Effector memory CD8-positive, alpha-beta T cell (primary cell): ENCODE data around the gene GDF3.
"Not testable (repeated sequence)": the region's sequence is repeated elsewhere in the genome, so short reads cannot be mapped to it uniquely, and the experiment has no call there.

Experiments
- ATAC-seq: fragments of 150-1000 bp; cut with Tn5 transposase; replicated peaks from 2 replicates; pipeline ENCODE4 v1.10.0; 2021; ENCODE audit warnings: mild to moderate bottlenecking, moderate library complexity
- DNase-seq, 3 experiments: peaks; one replicate each; pipeline ENCODE4 v3.0.0; 2021
- H3K27ac Mint-ChIP-seq, 2 donors: one replicate each; pipeline ENCODE4 v1.8.0; 2022; ENCODE audit warnings: mild to moderate bottlenecking in 2 of 2, mixed read lengths in 2 of 2, moderate library complexity in 2 of 2
- H3K27me3 Mint-ChIP-seq, 2 donors: one replicate each; pipeline ENCODE4 v1.8.0; 2022; ENCODE audit warnings: mixed read lengths in 2 of 2
- H3K36me3 Mint-ChIP-seq: one replicate; pipeline ENCODE4 v1.8.0; 2022; ENCODE audit warnings: mild to moderate bottlenecking, moderate library complexity, mixed read lengths; ENCODE audit not compliant: insufficient read depth
- H3K4me1 Mint-ChIP-seq, 2 donors: one replicate each; pipeline ENCODE4 v1.8.0; 2022; ENCODE audit warnings: low read depth in 2 of 2, mixed read lengths in 2 of 2
- H3K4me3 Mint-ChIP-seq, 2 donors: one replicate each; pipeline ENCODE4 v1.8.0; 2022; ENCODE audit warnings: mild to moderate bottlenecking in 2 of 2, mixed read lengths in 2 of 2, moderate library complexity in 2 of 2
- H3K9me3 Mint-ChIP-seq, 2 donors: one replicate each; pipeline ENCODE4 v1.8.0; 2022; ENCODE audit warnings: mixed read lengths in 2 of 2

Gene GDF3

GRCh38 chr12:7694556-7695236, 879 bp downstream of the GDF3 start:
- H3K36me3 Mint-ChIP-seq = no peaks in the 10 kb centered on the region
- peaks cover 13 to 41% of the 10 kb centered on the region in 2 donors for H3K27me3 Mint-ChIP-seq
- ATAC-seq (no peak), DNase-seq (no peak)
- no peak overlapping the region for H3K4me3 Mint-ChIP-seq
- H3K4me1 Mint-ChIP-seq = peaks cover 0 to 6% of the 10 kb centered on the region in 2 donors
- H3K9me3 Mint-ChIP-seq = no peaks in the 10 kb centered on the region
- no peak overlapping the region for H3K27ac Mint-ChIP-seq

DNA sequence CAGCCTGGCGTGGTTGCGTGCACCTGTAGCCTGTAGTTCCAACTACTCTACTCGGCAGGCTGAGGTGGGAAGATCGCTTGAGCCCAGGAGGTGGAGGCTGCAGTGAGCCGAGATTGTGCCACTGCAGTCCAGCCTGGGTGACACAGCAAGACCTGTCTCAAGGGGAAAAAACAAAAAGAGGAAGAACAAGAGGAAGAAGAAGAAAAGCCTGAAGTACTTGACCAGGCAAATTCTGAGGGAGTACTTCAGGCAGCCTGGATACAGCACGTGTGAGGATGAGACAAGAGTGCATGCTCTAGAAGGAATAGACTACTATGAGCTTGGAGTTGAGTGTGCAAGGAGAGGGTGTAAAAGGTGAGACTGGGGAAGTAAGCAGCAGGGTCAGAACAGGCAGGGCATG, 1.8 kb downstream of the GDF3 start:
- H3K27me3 Mint-ChIP-seq = peaks cover 13 to 46% of the 10 kb centered on the region in 2 donors
- no peaks in the 10 kb centered on the region for H3K36me3 Mint-ChIP-seq
- no peak overlapping the region for H3K4me3 Mint-ChIP-seq
- no peak for DNase-seq
- no peaks in the 10 kb centered on the region for H3K9me3 Mint-ChIP-seq
- H3K27ac Mint-ChIP-seq = no peak overlapping the region
- ATAC-seq = no peak
- H3K4me1 Mint-ChIP-seq = peaks cover 0 to 6% of the 10 kb centered on the region in 2 donors

DNA sequence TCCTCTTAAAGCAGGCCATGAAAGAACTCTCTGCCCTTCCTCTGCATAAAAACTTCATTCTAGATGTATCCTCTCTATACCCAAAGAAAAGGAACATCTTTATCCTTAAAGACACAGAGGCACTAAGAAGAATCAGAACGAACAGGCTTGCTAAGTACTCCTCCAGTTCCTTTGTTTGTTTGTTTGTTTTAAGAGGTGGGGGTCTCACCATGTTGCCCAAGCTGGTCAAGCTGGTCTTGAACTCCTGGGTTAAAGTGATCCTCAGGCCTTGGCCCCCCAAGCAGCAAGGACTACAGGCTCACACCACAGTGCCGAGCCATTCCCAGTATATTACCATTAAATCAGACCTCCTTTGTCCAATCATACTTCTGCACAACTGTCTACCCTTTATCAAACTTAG, 14.0 kb downstream of the GDF3 start:
- H3K9me3 Mint-ChIP-seq = no peaks in the 10 kb centered on the region
- peaks cover 17 to 22% of the 10 kb centered on the region in 2 donors for H3K27me3 Mint-ChIP-seq
- no peak for DNase-seq
- peaks cover 2 to 9% of the 10 kb centered on the region in 2 donors for H3K4me1 Mint-ChIP-seq
- no peaks in the 10 kb centered on the region for H3K36me3 Mint-ChIP-seq
- no peak overlapping the region for H3K27ac Mint-ChIP-seq
- ATAC-seq = no peak
- no peak overlapping the region for H3K4me3 Mint-ChIP-seq

DNA sequence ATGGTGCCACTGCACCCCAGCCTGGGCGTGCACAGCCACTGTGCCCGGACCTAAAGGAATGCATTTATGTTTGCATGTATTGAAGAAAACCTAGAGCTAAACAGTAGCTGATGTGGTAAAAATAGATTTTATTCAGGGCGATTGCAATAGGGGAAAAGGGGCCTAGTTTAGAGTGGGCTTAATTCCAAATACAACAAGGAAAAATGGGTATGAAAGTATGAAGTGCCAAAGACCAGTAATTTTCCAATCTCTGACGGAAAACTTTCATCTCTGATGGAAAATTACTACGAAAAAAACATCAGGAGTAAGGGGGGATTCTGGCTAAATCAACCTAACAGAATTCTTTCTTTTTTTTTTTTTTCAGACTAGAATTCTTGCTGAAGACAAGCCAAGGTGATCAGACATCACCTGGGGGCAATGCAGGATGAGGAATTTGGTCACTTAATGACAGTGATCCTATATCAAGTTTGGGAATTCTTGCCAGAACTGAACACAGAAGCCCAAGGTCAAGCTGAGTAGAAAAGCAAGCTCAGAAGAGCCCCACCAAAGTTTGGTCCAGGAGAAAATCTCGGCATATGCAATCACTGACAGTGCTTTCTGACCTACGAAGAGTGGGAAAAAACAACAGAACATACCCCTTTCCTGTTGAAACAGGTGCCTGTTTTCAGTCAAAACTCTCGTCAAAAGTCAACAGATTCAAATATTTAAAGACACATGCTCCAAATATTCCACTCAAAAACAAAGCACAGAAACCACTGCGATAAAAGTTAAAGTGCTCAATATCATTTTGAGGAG, 16.1 kb downstream of the GDF3 start:
- DNase-seq (no peak), ATAC-seq (no peak)
- H3K27ac Mint-ChIP-seq = no peak overlapping the region
- no peak overlapping the region for H3K4me3 Mint-ChIP-seq
- H3K4me1 Mint-ChIP-seq = peaks cover 2 to 9% of the 10 kb centered on the region in 2 donors
- no peaks in the 10 kb centered on the region for H3K36me3 Mint-ChIP-seq
- peaks cover 17 to 18% of the 10 kb centered on the region in 2 donors for H3K27me3 Mint-ChIP-seq
- H3K9me3 Mint-ChIP-seq = no peaks in the 10 kb centered on the region

GRCh38 chr12:7678744-7679143, 16.8 kb downstream of the GDF3 start:
- H3K36me3 Mint-ChIP-seq = no peaks in the 10 kb centered on the region
- no peak overlapping the region for H3K27ac Mint-ChIP-seq
- peaks cover 17 to 18% of the 10 kb centered on the region in 2 donors for H3K27me3 Mint-ChIP-seq

DNA sequence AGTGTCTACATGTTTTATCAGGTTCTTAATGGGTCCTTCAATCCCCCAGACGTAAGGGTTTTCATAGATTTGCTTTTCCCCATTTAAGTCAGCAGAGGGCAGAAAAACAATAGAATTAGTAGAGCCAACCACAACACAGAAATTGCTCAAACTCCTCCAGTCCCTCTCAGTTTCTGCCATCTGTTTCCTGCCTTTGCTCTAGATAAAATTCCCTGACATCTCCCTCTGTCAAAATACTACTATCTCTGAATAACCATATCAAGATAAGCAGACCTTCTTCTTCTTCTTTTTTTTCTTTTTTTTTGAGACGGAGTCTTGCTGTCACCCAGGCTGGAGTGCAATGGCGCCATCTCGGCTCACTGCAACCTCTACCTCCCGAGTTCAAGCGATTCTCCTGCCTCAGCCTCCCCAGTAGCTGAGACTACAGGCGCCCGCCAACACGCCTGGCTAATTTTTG, 18.1 kb downstream of the GDF3 start:
- H3K9me3 Mint-ChIP-seq, H3K27ac Mint-ChIP-seq, H3K36me3 Mint-ChIP-seq, DNase-seq, H3K4me1 Mint-ChIP-seq, ATAC-seq: not testable (repeated sequence)
- H3K27me3 Mint-ChIP-seq = peaks cover 17 to 18% of the 10 kb centered on the region in 2 donors
- H3K4me3 Mint-ChIP-seq = peak overlapping the region in 1 of 2 donors; percentile 32

More at GRCh38 chr12:7678744-7679143, 16.8 kb downstream of the GDF3 start:
- H3K4me3 Mint-ChIP-seq = no peak overlapping the region
- ATAC-seq (no peak), DNase-seq (no peak)
- no peaks in the 10 kb centered on the region for H3K9me3 Mint-ChIP-seq
- H3K4me1 Mint-ChIP-seq = peaks cover 2 to 9% of the 10 kb centered on the region in 2 donors

DNA sequence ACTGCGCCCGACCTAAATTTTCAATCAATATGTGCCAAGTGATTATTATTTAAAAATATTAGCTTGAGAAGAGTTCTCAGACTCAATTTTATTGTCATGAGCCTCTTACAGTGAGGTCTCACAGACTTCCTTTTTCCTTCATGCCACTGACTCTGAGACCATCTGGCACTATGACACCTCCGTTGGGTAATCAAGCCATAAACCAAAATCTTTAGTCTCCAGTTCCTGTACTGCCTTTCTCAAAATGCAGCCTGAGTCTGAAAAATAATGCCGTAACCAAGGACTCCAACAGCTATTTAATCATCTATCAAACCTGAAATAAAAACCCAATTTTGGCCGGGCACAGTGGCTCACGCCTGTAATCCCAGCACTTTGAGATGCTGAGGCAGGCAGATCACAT, 20.1 kb downstream of the GDF3 start:
- not testable (repeated sequence) for DNase-seq, H3K9me3 Mint-ChIP-seq, H3K4me1 Mint-ChIP-seq, H3K27ac Mint-ChIP-seq, H3K36me3 Mint-ChIP-seq, H3K4me3 Mint-ChIP-seq
- peak; percentile 19 for ATAC-seq
- H3K27me3 Mint-ChIP-seq = peaks cover 12 to 18% of the 10 kb centered on the region in 2 donors

DNA sequence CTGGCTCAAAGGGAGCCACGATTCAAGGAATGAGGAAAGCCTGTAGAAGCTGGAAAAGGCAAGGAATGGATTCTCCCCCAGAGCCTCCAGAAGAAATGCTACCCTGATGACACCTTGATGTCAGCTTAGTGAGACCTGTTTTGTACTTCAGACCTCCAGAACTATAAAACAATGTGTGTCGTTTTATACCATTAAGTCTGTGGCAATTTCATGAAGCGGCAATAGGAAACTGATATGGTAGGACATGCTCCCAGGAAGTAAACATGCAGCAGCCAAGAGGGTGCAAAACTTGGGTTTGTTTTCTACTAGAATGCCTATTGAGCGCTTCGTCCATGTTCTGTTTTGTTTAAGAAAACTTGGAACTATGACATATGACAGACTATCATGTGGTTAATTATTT, 27.4 kb downstream of the GDF3 start:
- ATAC-seq = no peak
- no peaks in the 10 kb centered on the region for H3K27me3 Mint-ChIP-seq
- no peaks in the 10 kb centered on the region for H3K9me3 Mint-ChIP-seq
- H3K4me3 Mint-ChIP-seq = no peak overlapping the region
- H3K27ac Mint-ChIP-seq = no peak overlapping the region
- DNase-seq = no peak
- no peaks in the 10 kb centered on the region for H3K4me1 Mint-ChIP-seq
- peaks cover 2% of the 10 kb centered on the region for H3K36me3 Mint-ChIP-seq

- no peaks in the 10 kb centered on the region for H3K27me3 Mint-ChIP-seq
- H3K36me3 Mint-ChIP-seq = peaks cover 2% of the 10 kb centered on the region
- no peak overlapping the region for H3K4me3 Mint-ChIP-seq
- ATAC-seq = no peak
- H3K4me1 Mint-ChIP-seq = no peaks in the 10 kb centered on the region
- H3K9me3 Mint-ChIP-seq = no peaks in the 10 kb centered on the region
- DNase-seq = no peak
- no peak overlapping the region for H3K27ac Mint-ChIP-seq
These were observed 28.4 kb downstream of the GDF3 start for GRCh38 chr12:7667125-7667524.

GRCh38 chr12:7666595-7666994, 29.0 kb downstream of the GDF3 start:
- no peak overlapping the region for H3K4me3 Mint-ChIP-seq
- H3K27ac Mint-ChIP-seq = no peak overlapping the region
- ATAC-seq = no peak
- no peaks in the 10 kb centered on the region for H3K4me1 Mint-ChIP-seq
- no peaks in the 10 kb centered on the region for H3K27me3 Mint-ChIP-seq
- H3K9me3 Mint-ChIP-seq = no peaks in the 10 kb centered on the region
- DNase-seq = no peak
- H3K36me3 Mint-ChIP-seq = peaks cover 2% of the 10 kb centered on the region

GRCh38 chr12:7661741-7662140, 33.8 kb downstream of the GDF3 start:
- no peak overlapping the region for H3K27ac Mint-ChIP-seq
- no peak overlapping the region for H3K4me3 Mint-ChIP-seq
- no peaks in the 10 kb centered on the region for H3K9me3 Mint-ChIP-seq
- ATAC-seq (no peak), DNase-seq (no peak)
- H3K4me1 Mint-ChIP-seq = no peaks in the 10 kb centered on the region
- H3K27me3 Mint-ChIP-seq = peaks cover under 1 to 5% of the 10 kb centered on the region in 2 donors
- no peaks in the 10 kb centered on the region for H3K36me3 Mint-ChIP-seq

GRCh38 chr12:7656121-7656520, 39.5 kb downstream of the GDF3 start:
- Mint-ChIP-seq H3K27ac (no peak overlapping the region), H3K4me3 (no peak overlapping the region)
- no peak for ATAC-seq

DNA sequence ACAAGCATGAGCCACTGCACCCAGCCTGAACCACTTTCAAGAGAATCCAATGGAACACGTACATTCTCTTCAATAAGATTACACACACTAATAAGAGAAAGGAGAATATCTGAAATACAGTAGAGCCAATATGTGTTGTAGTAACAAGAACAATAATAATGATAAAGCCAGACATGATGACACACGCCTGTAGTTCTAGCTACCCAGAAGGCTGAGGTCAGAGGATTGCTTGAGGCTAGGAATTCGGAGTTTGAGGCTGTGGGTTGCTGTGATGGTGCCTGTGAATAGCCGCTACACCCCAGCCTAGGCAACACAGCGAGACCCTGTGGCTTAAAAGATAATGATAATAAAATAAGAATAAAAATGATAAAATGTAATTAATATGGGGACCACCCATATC, 45.5 kb downstream of the GDF3 start:
- H3K27ac Mint-ChIP-seq = no peak overlapping the region
- ATAC-seq = no peak
- no peaks in the 10 kb centered on the region for H3K36me3 Mint-ChIP-seq
- DNase-seq = no peak
- peaks cover 15 to 19% of the 10 kb centered on the region in 2 donors for H3K27me3 Mint-ChIP-seq
- no peaks in the 10 kb centered on the region for H3K4me1 Mint-ChIP-seq
- no peaks in the 10 kb centered on the region for H3K9me3 Mint-ChIP-seq
- no peak overlapping the region for H3K4me3 Mint-ChIP-seq

More at GRCh38 chr12:7656121-7656520, 39.5 kb downstream of the GDF3 start:
- no peaks in the 10 kb centered on the region for H3K4me1 Mint-ChIP-seq
- no peaks in the 10 kb centered on the region for H3K9me3 Mint-ChIP-seq
- H3K27me3 Mint-ChIP-seq = peaks cover 29 to 39% of the 10 kb centered on the region in 2 donors
- no peaks in the 10 kb centered on the region for H3K36me3 Mint-ChIP-seq
- DNase-seq = no peak

GRCh38 chr12:7647071-7647470, 48.5 kb downstream of the GDF3 start:
- Mint-ChIP-seq H3K4me1 (no peaks in the 10 kb centered on the region), H3K27me3 (no peaks in the 10 kb centered on the region), H3K4me3 (no peak overlapping the region), H3K9me3 (no peaks in the 10 kb centered on the region), H3K27ac (no peak overlapping the region), H3K36me3 (peaks cover 3% of the 10 kb centered on the region)
- ATAC-seq (no peak), DNase-seq (no peak)
